ENCODE measurements around the gene TBC1D20. TPM values are rescaled to one million over a fixed set of nuclear protein-coding genes. Genes with fewer than 3 reads are reported as not detected.

TBC1D20 gene
- total RNA-seq, 1 donor from 2014 or later, result 40.6 TPM

- H3K27me3 Mint-ChIP-seq (ENCODE audit: low read depth, unreplicated experiment), result peaks cover 3% of the 10 kb centered on the region
- Histone ChIP-seq H2AFZ (ENCODE audit: low read depth, low read length) (no peak overlapping the region), H3K9ac (ENCODE audit: low read length) (no peak overlapping the region), H3K79me2 (ENCODE audit: insufficient read depth, low read length) (no peaks in the 10 kb centered on the region), H3K4me2 (ENCODE audit: low read length) (no peak overlapping the region), H3K27ac (ENCODE audit: low read depth, low read length) (no peak overlapping the region), H3K27me3 (ENCODE audit: insufficient read depth, low read length) (peaks cover 2% of the 10 kb centered on the region), H4K20me1 (ENCODE audit: insufficient read depth, low read length) (no peaks in the 10 kb centered on the region), H3K36me3 (ENCODE audit: insufficient read depth, low read length) (peaks cover 4% of the 10 kb centered on the region), H3K4me1 (ENCODE audit: insufficient read depth, low read length) (no peaks in the 10 kb centered on the region), H3K4me3 (ENCODE audit: insufficient read depth, low read depth, low read length) (no peak overlapping the region), H3K9me3 (ENCODE audit: insufficient read depth, low read depth, low read length) (peaks cover 3% of the 10 kb centered on the region)
- H3K27ac Mint-ChIP-seq (ENCODE audit: unreplicated experiment), result no peak overlapping the region
- TF ChIP-seq CTCF (IDR thresholded peaks at IDR 0.05; ENCODE audit: insufficient read depth, low read depth, low read length) (no peak), EZH2 (IDR thresholded peaks at IDR 0.05; ENCODE audit: insufficient read depth, low read length) (no peak)
- FAIRE-seq (no peak), DNase-seq (ENCODE audit: low read depth) (no peak)
- no peak overlapping the region for H3K4me3 Mint-ChIP-seq (ENCODE audit: unreplicated experiment)
- H3K4me1 Mint-ChIP-seq (ENCODE audit: low read depth, unreplicated experiment), result peaks cover 2% of the 10 kb centered on the region
- peaks cover 36% of the 10 kb centered on the region for H3K9me3 Mint-ChIP-seq (ENCODE audit: unreplicated experiment)
- H3K36me3 Mint-ChIP-seq (ENCODE audit: low read depth, unreplicated experiment), result peaks cover 25% of the 10 kb centered on the region
These were observed 7.6 kb upstream of the TBC1D20 start for GRCh38 chr20:469746-470490.

GRCh38 chr20:467755-468154, 5.4 kb upstream of the TBC1D20 start:
- Histone ChIP-seq H2AFZ (ENCODE audit: low read depth, low read length) (no peak overlapping the region), H3K4me1 (ENCODE audit: insufficient read depth, low read length) (peaks cover 3% of the 10 kb centered on the region), H3K36me3 (ENCODE audit: insufficient read depth, low read length) (no peaks in the 10 kb centered on the region), H3K27me3 (ENCODE audit: insufficient read depth, low read length) (peaks cover 2% of the 10 kb centered on the region), H3K79me2 (ENCODE audit: insufficient read depth, low read length) (no peaks in the 10 kb centered on the region), H3K9me3 (ENCODE audit: insufficient read depth, low read depth, low read length) (peaks cover 3% of the 10 kb centered on the region), H3K4me3 (ENCODE audit: insufficient read depth, low read depth, low read length) (no peak overlapping the region), H3K9ac (ENCODE audit: low read length) (no peak overlapping the region), H3K4me2 (ENCODE audit: low read length) (no peak overlapping the region), H4K20me1 (ENCODE audit: insufficient read depth, low read length) (no peaks in the 10 kb centered on the region), H3K27ac (ENCODE audit: low read depth, low read length) (no peak overlapping the region)
- Mint-ChIP-seq H3K4me1 (ENCODE audit: low read depth, unreplicated experiment) (peaks cover 2% of the 10 kb centered on the region), H3K27ac (ENCODE audit: unreplicated experiment) (no peak overlapping the region), H3K36me3 (ENCODE audit: low read depth, unreplicated experiment) (peaks cover 10% of the 10 kb centered on the region), H3K4me3 (ENCODE audit: unreplicated experiment) (no peak overlapping the region), H3K9me3 (ENCODE audit: unreplicated experiment) (peaks cover 37% of the 10 kb centered on the region), H3K27me3 (ENCODE audit: low read depth, unreplicated experiment) (peaks cover 3% of the 10 kb centered on the region)
- TF ChIP-seq CTCF (IDR thresholded peaks at IDR 0.05; ENCODE audit: insufficient read depth, low read depth, low read length), result no peak
- TF ChIP-seq EZH2 (IDR thresholded peaks at IDR 0.05; ENCODE audit: insufficient read depth, low read length), result no peak
- DNase-seq (ENCODE audit: low read depth) (no peak), FAIRE-seq (no peak)

Data from astrocyte (in vitro differentiated cells and primary cell).